Body of pancreas (tissue), 4 donors: ENCODE measurements around the gene CDH4. TPM values are rescaled to one million over a fixed set of nuclear protein-coding genes. Genes with fewer than 3 reads are reported as not detected.

Source experiments
- ATAC-seq: fragments of 150-250 bp; one replicate; pipeline ENCODE4 v1.9.1; 2016
- DNase-seq, 4 donors: peaks; one replicate each; pipeline ENCODE4 v3.0.0-alpha.2; 2019
- H3K27ac ChIP-seq, 4 donors: fragments of 200-600 bp; sonication (generic); 1 replicate in 3 of 4; 2 replicates in 1 of 4; pipeline versions ENCODE4 v1.5.1 to v1.6.1; 2016 to 2019; ENCODE audit warnings: mild to moderate bottlenecking in 1 of 4, mixed read lengths in 1 of 4, moderate library complexity in 1 of 4
- H3K27me3 ChIP-seq, 2 donors: fragments of 200-600 bp; sonication (generic); one replicate each; pipeline ENCODE4 v1.6.0; 2016; ENCODE audit warnings: mild to moderate bottlenecking in 1 of 2
- H3K36me3 ChIP-seq, 2 donors: fragments of 200-600 bp; sonication (generic); replicated peaks in 1 of 2; 2 replicates each; pipeline ENCODE4 v1.5.1; 2016; ENCODE audit warnings: low read depth in 2 of 2; ENCODE audit not compliant: insufficient read depth in 1 of 2
- H3K4me1 ChIP-seq: fragments of 200-600 bp; sonication (generic); one replicate; pipeline ENCODE4 v1.6.0; 2016
- H3K4me3 ChIP-seq, 2 donors: fragments of 200-600 bp; sonication (generic); 1 replicate in 1 of 2; 2 replicates in 1 of 2; pipeline ENCODE4 v1.5.1; 2016 to 2019
- H3K9me3 ChIP-seq, 3 donors: fragments of 200-600 bp; sonication (generic); 1 replicate in 2 of 3; 2 replicates in 1 of 3; pipeline ENCODE4 v1.5.1; 2016
- POLR2A ChIP-seq, 3 donors: fragments of 450-650 bp; IDR thresholded peaks; one replicate each; pipeline ENCODE4 v1.6.1; 2016; ENCODE audit warnings: antibody characterized with exemption in 3 of 3, mild to moderate bottlenecking in 2 of 3
- WGBS, 2 donors: methylation state at CpG; one replicate each; pipeline ENCODE4 v1.1.5; 2017; 5-methylcytosine and 5-hydroxymethylcytosine counted together
- intact Hi-C: fragments of 100-400 bp; cut with DNase I; formaldehyde crosslinking; loops from one replicate; pipeline ENCODE4 v1.15.1; 2023
- microRNA counts, 2 donors: library from miRNA; unstranded; fragments of <30 nt; microRNA quantifications; one replicate each; lab custom pipeline; 2017
- microRNA-seq, 2 donors: library from miRNA; unstranded; fragments of <30 nt; microRNA quantifications; one replicate each; pipeline ENCODE4, GENCODE V29; 2016; ENCODE audit warnings: borderline number of aligned reads in 2 of 2, borderline replicate concordance in 2 of 2
- total RNA-seq, 2 donors: library from RNA; depleted of rRNA; stranded (reverse); fragments of >200 nt; gene quantifications; one replicate each; pipeline ENCODE4 v1.1.0, GENCODE V29; 2016
- TF ChIP-seq, protein P1 (sequence below), 7 experiments: fragments of 450-650 bp in 4 of 7; fragments of 200-600 bp in 3 of 7; sonication (generic) in 3 of 7; IDR thresholded peaks; one replicate each; pipeline ENCODE4 v1.5.1; 2016 to 2019; ENCODE audit warnings: antibody characterized with exemption in 7 of 7

The CDH4 gene
- total RNA-seq, 2 donors from 2014 or later = 0.33 to 0.52 TPM

- H3K36me3 ChIP-seq = peaks cover 6 to 7% of the 10 kb centered on the region in 2 donors
- intact Hi-C loops = no loop called here
- peaks cover 18% of the 10 kb centered on the region for H3K4me1 ChIP-seq
- H3K27ac ChIP-seq = no peak overlapping the region
- ATAC-seq = no peak
- DNase-seq = no peak
- whole genome bisulfite sequencing, 2 donors = 92 to 97% methylated on average over 18 of the region's 18 CpGs
- peaks cover 0 to 12% (median 0%) of the 10 kb centered on the region in 3 donors for H3K9me3 ChIP-seq
- TF ChIP-seq POLR2A (IDR thresholded peaks at IDR 0.05) = no peak
- TF ChIP-seq, protein P1, sequence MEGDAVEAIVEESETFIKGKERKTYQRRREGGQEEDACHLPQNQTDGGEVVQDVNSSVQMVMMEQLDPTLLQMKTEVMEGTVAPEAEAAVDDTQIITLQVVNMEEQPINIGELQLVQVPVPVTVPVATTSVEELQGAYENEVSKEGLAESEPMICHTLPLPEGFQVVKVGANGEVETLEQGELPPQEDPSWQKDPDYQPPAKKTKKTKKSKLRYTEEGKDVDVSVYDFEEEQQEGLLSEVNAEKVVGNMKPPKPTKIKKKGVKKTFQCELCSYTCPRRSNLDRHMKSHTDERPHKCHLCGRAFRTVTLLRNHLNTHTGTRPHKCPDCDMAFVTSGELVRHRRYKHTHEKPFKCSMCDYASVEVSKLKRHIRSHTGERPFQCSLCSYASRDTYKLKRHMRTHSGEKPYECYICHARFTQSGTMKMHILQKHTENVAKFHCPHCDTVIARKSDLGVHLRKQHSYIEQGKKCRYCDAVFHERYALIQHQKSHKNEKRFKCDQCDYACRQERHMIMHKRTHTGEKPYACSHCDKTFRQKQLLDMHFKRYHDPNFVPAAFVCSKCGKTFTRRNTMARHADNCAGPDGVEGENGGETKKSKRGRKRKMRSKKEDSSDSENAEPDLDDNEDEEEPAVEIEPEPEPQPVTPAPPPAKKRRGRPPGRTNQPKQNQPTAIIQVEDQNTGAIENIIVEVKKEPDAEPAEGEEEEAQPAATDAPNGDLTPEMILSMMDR (IDR thresholded peaks at IDR 0.05) = no peak
- no peak overlapping the region for H3K4me3 ChIP-seq
- no peaks in the 10 kb centered on the region for H3K27me3 ChIP-seq
Measured at GRCh38 chr20:61988665-61989064, 736.6 kb downstream of the CDH4 start.

DNA sequence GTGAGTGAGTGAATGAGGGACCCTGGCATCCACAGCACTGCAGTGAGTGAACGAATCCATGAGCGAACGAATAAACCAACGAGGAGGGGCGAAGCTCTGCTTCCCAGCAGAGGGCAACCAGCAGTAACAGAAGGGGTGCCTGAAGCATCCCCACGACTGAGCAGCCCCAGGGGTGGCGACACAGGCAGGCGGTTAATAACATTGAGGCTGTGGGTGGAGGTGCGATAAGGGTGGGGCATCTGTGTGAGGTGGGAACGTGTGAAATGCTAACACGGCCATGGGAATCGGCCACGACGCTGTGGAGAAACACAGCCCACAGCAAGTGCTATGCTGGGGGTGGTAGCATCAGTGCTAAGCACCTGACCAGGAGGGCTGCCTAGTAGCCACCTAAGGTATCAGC, 737.7 kb downstream of the CDH4 start:
- DNase-seq = no peak
- 87 to 91% methylated on average over 14 of the region's 14 CpGs for WGBS, 2 donors
- peaks cover 0 to 12% (median 0%) of the 10 kb centered on the region in 3 donors for H3K9me3 ChIP-seq
- H3K4me3 ChIP-seq = no peak overlapping the region
- TF ChIP-seq, protein P1 (IDR thresholded peaks at IDR 0.05) = no peak
- no peak for ATAC-seq
- peaks cover 6 to 11% of the 10 kb centered on the region in 2 donors for H3K36me3 ChIP-seq
- intact Hi-C loops = no loop called here
- H3K27me3 ChIP-seq = no peaks in the 10 kb centered on the region
- peaks cover 18% of the 10 kb centered on the region for H3K4me1 ChIP-seq
- no peak overlapping the region for H3K27ac ChIP-seq

MicroRNAs encoded within 50 kb of the gene (microRNA counts, 767-probe panel; counts per million panel counts)
- microRNA hsa-miR-1257 (lab: Ali Mortazavi, UCI) = 0 to 736 counts per million in 2 donors

Small RNAs within 50 kb of the gene (microRNA-seq; reads per million reads assigned to microRNA genes)
- 0 reads per million in 2 donors for gene MIR1257
